Renal cortical epithelial cell (primary cell): Measurements from ENCODE around the gene ETV7. TPM values are rescaled to one million over a fixed set of nuclear protein-coding genes. Genes with fewer than 3 reads are reported as not detected.

Experiments
- DNase-seq: peaks from one replicate; pipeline ENCODE4 v3.0.0-alpha.2; 2011; ENCODE audit warnings: low read depth
- total RNA-seq: library from RNA; depleted of rRNA; stranded (reverse); fragments of >200 nt; gene quantifications from 2 replicates; pipeline ENCODE4 v1.2.3, GENCODE V29; 2014

Gene ETV7
- total RNA-seq, 1 donor from 2014 or later = 0.40 TPM

DNA sequence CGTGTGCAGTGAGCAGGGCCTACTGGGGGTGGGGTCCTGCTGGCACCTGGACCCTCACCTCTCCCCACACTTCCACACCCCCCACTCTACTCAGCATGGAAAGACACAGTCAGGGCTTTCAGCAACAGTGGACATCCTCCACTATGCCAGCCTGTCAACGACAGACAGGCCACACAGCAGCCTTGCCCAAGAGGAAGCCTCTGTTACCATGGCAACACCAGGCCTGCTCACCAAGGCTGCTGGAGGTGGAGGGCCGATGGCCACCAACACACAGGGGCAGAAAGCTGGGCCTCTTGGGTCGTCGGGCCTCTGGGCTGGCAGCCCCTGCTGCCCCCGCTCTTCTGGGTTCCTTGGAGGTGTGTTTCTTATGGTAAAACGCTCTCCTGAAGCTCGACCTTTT lies 64.4 kb downstream of the ETV7 start:
- no peak for DNase-seq

DNA sequence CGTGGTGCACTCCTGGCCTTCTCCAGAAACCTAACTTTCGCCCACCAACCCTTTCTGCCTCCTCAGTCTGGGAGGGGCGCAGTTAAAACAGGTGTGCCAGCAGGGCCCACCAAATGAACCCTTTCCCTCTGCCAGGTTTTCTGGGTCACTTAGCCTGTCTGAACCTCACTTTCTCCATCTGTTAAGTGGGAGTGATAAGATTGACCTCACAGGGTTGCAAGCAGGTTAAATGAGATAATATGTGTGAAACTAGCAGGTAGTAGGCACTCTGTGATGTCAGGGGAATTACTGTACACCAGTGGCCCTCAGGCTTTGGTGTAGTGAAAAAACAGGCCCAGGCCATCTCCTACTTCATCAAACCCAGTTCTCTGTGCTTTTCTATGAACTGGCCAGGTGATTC lies 64.9 kb downstream of the ETV7 start:
- no peak for DNase-seq

DNA sequence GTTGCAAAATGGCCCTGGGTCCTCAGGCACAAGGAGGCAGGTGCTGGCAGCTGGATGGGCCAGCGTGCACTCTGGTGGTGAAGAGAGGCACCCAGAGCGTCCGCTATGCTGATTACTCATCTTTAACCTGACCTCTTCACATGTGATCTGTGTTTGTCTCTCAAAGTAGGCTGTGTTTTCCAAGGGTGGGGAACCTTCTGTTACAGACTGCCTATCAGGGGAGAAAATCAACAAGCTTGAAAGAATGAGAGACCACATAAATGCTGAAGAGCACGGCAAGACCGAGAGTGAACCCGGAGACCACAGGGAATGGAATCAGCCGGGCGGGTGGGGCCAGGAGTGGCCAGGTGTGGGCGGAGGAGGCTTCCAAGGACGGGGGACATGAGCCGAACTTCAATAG lies 67.0 kb downstream of the ETV7 start:
- peak; percentile 33 for DNase-seq

DNA sequence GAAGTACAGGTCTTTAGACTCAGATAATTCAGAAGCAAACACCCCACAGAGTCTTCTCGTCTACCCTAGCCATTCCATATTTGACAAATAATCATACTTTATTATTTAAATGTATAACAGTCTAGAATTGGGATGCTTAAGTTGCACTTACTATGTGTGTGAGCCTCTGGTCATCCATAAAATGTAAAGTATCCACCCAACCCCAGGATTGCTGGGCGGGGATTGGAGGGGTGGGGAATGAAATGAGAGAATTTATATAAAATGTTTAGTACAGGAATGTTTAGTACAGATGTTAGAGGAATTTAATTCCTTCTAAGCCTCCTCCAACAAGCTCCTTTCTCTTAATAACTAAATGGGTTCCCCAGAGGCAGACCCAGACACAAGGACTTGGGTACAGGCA lies 67.6 kb downstream of the ETV7 start:
- no peak for DNase-seq

DNA sequence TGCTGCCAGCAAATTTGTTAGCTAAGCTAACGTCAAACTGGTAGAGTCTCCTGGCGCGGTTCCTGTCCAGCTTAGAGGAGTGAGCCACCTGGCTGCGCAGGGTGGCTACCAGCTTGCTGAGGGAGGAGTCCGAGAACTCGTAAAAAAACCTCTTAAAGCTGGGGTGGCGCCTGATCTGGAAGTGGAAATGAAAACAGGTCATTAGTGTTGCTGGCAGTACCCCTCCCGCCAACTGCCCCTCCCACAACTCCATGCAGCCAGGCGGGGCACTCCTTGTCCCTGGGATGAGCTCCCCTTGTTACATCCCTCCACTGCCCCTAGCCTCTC lies 68.1 kb downstream of the ETV7 start:
- DNase-seq = no peak

DNA sequence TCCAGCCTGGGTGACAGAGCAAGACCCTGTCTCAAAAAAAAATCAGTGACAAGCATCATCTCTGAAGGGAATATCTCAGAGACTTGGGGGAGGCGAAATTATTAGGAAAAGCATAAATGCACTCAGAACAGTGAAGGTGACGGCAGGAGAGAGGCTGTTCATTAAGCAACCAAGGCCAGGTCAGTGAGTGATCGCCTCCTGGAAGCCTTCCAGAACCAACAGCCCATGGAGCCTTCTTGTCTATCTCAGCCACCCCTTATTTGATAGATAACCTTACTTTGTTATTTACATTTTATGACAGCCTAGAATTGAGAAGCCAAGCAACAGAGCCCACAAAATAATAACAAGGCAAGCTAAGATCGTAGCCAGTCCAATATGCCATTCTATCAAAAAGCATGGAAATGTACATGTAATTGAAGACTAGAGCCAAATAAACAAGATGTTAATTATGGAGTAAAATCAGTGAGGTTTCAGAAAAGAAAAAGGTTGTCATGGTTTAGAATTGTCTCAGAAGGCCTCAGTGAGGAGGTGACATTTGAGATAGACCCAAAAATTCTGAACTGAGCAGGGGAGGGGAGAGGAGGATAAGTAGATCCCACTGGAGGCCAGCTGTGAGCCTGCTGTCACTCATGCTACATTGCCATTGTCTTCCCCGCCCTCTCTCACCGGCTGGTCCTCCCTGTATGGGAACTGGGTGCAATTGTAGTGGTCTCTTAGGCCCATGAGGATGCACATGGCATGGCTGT lies 68.6 kb downstream of the ETV7 start:
- peak; percentile 14 for DNase-seq

DNA sequence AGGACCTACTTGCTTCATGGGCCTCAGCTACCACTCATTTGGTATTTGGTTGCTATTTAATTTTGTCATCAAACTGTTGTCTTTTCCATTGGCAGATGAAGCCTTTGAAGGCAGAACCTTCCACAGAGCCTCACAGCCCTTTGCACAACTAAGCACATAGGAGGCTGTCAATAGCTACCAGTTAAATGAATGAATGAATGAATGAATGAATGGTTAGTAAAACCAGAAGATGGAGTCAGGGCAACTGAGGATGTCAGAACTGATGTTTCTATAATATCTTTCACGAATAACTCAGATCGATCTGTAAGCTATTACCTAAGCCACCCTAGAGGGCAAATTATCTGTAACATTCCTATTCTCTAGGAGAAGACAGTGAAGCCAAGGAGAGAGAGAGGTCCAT lies 69.8 kb downstream of the ETV7 start:
- no peak for DNase-seq

Other genes starting within 250 kb of the ETV7 start
- 3.8 and 25.3 TPM in 2 replicates for gene BRPF3, start 190.9 kb downstream of the ETV7 start, total RNA-seq
- not detected in 2 replicates for gene PNPLA1, start 117.6 kb downstream of the ETV7 start, total RNA-seq
- gene BNIP5, start 50.8 kb downstream of the ETV7 start, total RNA-seq = 0.35 TPM in 1 of 2 replicates, not detected in the other
- gene PXT1, start 55.2 kb upstream of the ETV7 start, total RNA-seq = not detected in 2 replicates
- 62.1 and 73.8 TPM in 2 replicates for gene KCTD20, start 55.3 kb upstream of the ETV7 start, total RNA-seq
- gene STK38, start 159.8 kb upstream of the ETV7 start, total RNA-seq = 13.5 and 72.3 TPM in 2 replicates
- gene SRSF3, start 206.7 kb upstream of the ETV7 start, total RNA-seq = 182 and 305 TPM in 2 replicates